ENCODE measurements around the gene PADI3.

DNA sequence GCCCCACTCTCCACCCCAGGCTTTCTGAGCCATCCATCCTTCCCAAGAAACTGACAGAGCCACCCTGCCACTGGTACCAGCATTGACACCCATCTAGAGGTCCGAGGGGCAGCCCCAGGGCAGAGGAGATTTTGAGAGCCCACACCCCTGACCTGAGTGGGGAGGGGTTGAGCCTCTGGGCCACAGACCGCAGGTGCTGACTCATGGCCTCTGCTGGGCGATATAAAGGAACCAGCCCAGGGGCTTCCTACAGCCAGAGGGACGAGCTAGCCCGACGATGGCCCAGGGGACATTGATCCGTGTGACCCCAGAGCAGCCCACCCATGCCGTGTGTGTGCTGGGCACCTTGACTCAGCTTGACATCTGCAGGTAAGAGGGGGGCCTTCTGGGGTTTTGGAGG, 59.0 kb downstream of the PADI3 start, which contains the start of gene PADI4:
- TF ChIP-seq, protein P1, sequence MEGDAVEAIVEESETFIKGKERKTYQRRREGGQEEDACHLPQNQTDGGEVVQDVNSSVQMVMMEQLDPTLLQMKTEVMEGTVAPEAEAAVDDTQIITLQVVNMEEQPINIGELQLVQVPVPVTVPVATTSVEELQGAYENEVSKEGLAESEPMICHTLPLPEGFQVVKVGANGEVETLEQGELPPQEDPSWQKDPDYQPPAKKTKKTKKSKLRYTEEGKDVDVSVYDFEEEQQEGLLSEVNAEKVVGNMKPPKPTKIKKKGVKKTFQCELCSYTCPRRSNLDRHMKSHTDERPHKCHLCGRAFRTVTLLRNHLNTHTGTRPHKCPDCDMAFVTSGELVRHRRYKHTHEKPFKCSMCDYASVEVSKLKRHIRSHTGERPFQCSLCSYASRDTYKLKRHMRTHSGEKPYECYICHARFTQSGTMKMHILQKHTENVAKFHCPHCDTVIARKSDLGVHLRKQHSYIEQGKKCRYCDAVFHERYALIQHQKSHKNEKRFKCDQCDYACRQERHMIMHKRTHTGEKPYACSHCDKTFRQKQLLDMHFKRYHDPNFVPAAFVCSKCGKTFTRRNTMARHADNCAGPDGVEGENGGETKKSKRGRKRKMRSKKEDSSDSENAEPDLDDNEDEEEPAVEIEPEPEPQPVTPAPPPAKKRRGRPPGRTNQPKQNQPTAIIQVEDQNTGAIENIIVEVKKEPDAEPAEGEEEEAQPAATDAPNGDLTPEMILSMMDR (IDR thresholded peaks at IDR 0.05): no peak
- no peak for TF ChIP-seq NPAS2 (CRISPR knock-in tag; IDR thresholded peaks at IDR 0.05; ENCODE audit: borderline replicate concordance)

Measured in A549 (cell line).